OCI-LY3 (cell line): ENCODE measurements around the gene SPON1.

ENCODE experiments used
- CTCF ChIP-seq: fragments of 200-600, 300-600 bp; sonication (generic); IDR thresholded peaks from 2 replicates; pipeline ENCODE4 v1.5.1; 2014; ENCODE audit warnings: antibody characterized with exemption, low read length, low read depth
- EZH2phosphoT487 ChIP-seq: fragments of 200-600 bp; shearing (Covaris generic); IDR thresholded peaks from 2 replicates; pipeline ENCODE4 v1.6.1; 2018; ENCODE audit warnings: antibody characterized with exemption, mixed run types, low read depth

GRCh38 chr11:14189874-14190273 lies 227.4 kb downstream of the SPON1 start:
- TF ChIP-seq CTCF (no peak), EZH2phosphoT487 (no peak)
